ENCODE measurements around the gene TMEM170A. TPM values are rescaled to one million over a fixed set of nuclear protein-coding genes. Genes with fewer than 3 reads are reported as not detected.

The TMEM170A gene
- total RNA-seq, 1 experiment from 2014 or later = 23.7 TPM

DNA sequence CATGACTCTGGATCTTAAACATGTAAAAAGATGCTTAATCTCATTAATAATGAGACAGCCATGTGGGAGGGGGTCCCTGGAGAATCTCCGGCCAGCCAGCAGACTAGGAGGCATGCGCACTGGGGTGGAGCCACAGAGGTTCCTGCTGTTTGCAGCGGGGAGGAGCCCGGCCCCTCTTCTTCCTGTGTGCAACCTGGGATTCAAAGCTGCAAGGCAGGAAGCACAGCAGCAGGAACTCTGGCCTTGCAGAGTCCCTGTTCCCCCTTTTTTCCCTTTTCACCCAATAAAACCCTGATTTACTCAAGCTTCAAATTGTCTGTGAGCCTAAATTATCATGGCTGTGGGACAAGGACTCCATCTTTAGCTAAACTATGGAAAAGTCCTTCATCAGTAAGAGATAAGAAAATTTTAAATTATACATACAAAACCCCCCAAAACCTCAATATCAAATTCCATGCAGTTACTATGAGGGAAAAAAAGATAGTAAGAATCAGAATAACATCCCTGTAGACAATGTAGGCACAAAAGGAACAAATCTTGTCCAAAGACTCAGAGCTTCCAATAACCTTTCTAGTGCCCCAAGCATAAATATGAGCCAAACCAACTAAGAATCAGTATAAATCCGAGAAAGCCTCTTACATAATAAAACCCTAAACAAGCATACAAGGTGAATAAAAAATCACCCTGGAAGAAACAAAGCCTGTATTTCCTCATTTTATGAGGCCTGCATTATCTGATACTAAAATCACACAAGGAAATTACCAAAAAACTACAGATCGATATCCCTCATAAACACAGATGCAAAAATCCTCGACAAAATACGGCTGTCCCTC lies 43.3 kb downstream of the TMEM170A start:
- Histone ChIP-seq H3K27ac (no peak overlapping the region), H3K4me3 (no peak overlapping the region), H3K27me3 (replicated peaks) (no peaks in the 10 kb centered on the region), H3K36me3 (no peaks in the 10 kb centered on the region), H3K4me1 (replicated peaks) (peaks cover 20% of the 10 kb centered on the region), H3K9me3 (replicated peaks) (no peaks in the 10 kb centered on the region)
- DNase-seq (ENCODE audit: low read depth in 1 of 2, low spot score in 2 of 2) = no peak

DNA sequence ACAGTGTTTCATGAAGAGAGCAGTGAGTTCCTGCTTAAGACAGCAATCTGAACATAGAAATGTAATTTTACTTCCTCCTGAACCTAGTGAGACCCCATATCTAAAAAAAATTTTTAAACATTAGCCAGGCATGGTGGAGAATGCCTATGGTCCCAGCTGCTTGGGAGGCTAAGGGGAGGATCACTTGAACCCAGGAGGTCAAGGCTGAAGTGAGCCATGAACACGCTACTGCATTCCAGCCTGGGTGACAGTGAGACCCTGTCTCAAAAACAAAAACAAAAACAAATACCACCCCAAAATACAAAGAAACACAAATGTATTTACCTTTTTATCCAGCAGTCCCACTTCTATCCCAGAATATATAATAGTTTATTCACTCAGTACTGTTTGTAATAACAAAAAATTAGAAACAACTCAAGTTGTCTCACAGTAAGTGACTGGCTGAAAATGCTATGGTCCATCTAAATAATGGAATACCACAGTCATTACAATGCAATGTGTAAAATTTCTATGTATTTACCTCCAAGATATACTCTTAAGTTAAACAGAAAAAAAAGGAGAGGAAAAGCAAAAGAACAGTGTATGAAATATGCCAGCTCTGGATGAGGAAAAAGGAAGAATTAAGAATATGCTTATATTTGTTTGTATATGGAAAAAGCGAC lies 47.5 kb downstream of the TMEM170A start:
- DNase-seq (ENCODE audit: low read depth in 1 of 2, low spot score in 2 of 2) = no peak
- Histone ChIP-seq H3K4me1 (replicated peaks) (peaks cover 35% of the 10 kb centered on the region), H3K9me3 (replicated peaks) (no peaks in the 10 kb centered on the region), H3K36me3 (peaks cover 6% of the 10 kb centered on the region), H3K27me3 (replicated peaks) (no peaks in the 10 kb centered on the region), H3K4me3 (no peak overlapping the region), H3K27ac (no peak overlapping the region; the same call in 1 of the 2 replicates)

DNA sequence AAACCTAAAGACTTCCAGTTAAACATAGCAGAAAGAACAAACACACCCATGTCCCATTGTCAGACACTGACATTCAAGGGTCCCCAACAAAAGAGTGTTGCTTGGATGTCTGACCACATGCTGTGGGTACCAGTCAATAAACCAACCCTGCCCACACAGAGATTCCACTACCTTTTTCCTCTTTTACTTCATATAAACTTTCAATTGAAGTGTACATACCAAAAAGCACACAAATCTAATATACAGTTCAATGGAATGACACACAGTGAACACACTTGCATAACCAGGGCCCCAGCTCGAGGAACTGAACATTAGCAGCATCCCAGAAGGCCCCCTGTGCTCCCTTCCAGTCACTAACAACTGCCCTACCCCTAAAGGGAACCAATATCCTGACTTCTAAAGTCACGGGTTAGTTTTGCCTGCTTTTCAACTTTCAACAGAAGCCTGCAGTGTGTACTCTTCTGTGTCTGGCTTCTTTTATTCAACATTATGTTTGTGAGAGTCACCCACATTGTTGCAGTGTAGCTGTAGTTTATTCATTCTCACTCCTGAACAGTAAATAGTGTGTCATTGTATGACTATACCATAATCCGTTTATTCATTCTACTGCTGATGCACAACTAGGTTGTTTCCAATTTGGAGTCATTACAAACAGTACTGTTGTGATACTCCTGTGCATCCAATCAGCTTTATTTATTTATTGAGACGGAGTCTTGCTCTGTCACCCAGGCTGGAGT lies 49.2 kb downstream of the TMEM170A start:
- Histone ChIP-seq H3K36me3 (peaks cover 16% of the 10 kb centered on the region), H3K27ac (0 out of 2 replicates have a peak overlapping the region, but pooled peaks have one; percentile 13), H3K4me1 (replicated peaks) (peaks cover 35% of the 10 kb centered on the region), H3K27me3 (replicated peaks) (no peaks in the 10 kb centered on the region), H3K9me3 (replicated peaks) (no peaks in the 10 kb centered on the region), H3K4me3 (no peak overlapping the region)
- DNase-seq (ENCODE audit: low read depth in 1 of 2, low spot score in 2 of 2) = peak in 1 of 2 experiments; percentile 31

DNA sequence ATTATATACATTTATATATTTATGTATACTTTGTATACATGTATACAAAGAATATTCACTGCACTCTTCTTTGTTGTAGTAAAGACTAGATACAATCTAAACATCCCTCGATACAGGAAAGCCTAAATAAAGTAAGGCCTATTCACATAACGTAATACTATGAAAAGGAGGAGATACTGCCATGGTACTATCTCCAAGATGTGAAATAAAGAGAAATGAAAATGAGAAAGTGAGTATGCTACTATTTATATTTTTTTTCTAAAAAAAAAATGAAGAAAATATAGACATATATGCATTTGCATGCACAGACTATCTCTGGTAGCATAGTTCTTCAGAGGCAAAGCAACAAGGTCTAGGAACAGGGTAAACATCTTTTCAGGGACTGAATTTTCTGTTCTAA lies 50.5 kb downstream of the TMEM170A start:
- no peak overlapping the region for H3K27ac ChIP-seq
- no peaks in the 10 kb centered on the region for H3K27me3 ChIP-seq (replicated peaks)
- peaks cover 27% of the 10 kb centered on the region for H3K36me3 ChIP-seq
- H3K4me1 ChIP-seq (replicated peaks) = peaks cover 35% of the 10 kb centered on the region
- no peak for DNase-seq (ENCODE audit: low read depth in 1 of 2, low spot score in 2 of 2)
- no peak overlapping the region for H3K4me3 ChIP-seq
- H3K9me3 ChIP-seq (replicated peaks) = no peaks in the 10 kb centered on the region

DNA sequence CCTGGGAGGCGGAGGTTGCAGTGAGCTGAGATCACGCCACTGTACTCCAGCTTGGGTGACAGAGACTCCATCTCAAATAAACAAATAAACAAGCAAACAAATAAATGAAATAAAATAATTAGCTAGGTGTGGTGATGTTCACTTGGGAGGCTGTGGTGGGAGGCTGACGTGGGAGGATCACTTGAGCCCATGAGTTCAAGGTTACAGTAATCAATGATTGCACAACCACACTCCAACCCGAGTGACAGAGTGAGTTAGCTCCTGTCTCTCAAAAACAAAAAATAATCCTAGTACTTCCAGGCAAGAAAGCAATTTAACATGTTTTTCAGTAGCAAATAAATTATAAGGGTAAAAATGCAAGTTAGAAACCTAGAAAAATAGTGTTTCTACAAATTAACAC lies 57.5 kb downstream of the TMEM170A start:
- Histone ChIP-seq H3K9me3 (replicated peaks) (no peaks in the 10 kb centered on the region), H3K4me1 (replicated peaks) (peaks cover 8% of the 10 kb centered on the region), H3K27me3 (replicated peaks) (no peaks in the 10 kb centered on the region), H3K27ac (no peak overlapping the region), H3K36me3 (peaks cover 38% of the 10 kb centered on the region), H3K4me3 (no peak overlapping the region)
- no peak for DNase-seq (ENCODE audit: low read depth in 1 of 2, low spot score in 2 of 2)

DNA sequence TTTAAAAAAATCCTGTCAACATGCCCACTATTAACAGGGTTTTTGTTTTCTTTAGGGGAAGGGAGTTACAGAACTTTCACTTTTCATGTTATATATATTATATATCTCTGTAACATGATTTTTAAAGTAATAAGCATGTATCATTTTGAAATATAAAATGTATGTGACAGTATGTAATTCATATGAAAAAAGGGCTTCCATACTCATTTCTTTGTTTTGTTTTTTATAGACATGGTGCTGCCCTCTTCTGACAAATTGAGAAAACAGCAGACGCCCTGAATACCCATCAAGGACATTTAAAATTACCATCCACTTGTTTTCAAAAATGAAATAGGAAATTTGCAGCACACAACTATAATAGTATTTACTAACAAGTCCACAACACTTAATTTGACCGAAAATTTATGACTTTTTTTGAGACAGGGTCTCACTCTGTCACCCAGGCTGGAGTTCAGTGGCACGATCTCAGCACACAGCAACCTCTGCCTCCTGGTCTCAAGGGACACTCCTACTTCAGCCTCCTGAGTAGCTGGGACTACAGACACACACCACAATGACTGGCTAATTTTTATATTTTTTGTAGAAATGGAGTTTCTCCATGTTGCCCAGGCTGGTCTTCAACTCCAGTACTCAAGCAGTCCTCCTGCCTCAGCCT lies 61.5 kb downstream of the TMEM170A start:
- peak in 1 of 2 experiments; percentile 41 for DNase-seq (ENCODE audit: low read depth in 1 of 2, low spot score in 2 of 2)
- no peaks in the 10 kb centered on the region for H3K9me3 ChIP-seq (replicated peaks)
- H3K27ac ChIP-seq = peak overlapping the region; percentile 60
- no peaks in the 10 kb centered on the region for H3K27me3 ChIP-seq (replicated peaks)
- peaks cover 18% of the 10 kb centered on the region for H3K36me3 ChIP-seq
- H3K4me1 ChIP-seq (replicated peaks) = peaks cover 14% of the 10 kb centered on the region
- no peak overlapping the region for H3K4me3 ChIP-seq

DNA sequence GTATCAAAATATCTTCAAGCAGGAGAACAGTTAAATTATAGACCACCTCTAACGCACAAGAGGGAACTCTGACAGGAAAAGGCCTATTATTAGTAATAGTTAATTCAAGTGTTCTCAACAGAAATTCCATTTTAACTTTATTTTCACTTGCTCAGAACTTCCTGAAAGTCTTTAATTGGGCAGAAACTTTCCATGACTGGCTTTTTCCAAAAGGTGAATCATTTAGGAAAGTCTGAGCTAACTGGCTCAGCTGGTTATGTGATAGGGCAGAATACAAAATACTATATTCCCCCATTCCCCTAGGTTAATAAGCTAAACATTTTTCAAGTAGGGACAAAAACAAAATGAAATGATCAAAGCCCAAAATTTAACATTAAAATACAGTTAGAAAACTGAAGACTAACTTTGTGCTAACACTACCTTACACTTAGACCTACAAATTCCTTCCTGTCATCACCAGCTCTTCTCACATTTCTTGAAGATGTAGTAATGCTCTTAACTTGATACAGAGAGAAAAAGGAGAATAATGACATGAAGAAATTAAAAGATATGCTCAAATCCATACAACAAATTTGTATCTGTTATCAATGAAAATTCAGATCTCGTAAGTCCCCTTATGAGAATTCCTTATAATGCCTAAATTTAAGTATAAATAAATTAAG lies 62.2 kb downstream of the TMEM170A start:
- DNase-seq (ENCODE audit: low read depth in 1 of 2, low spot score in 2 of 2) = peak in 1 of 2 experiments; percentile 52
- Histone ChIP-seq H3K36me3 (peaks cover 21% of the 10 kb centered on the region), H3K27ac (peak overlapping the region; percentile 60)

DNA sequence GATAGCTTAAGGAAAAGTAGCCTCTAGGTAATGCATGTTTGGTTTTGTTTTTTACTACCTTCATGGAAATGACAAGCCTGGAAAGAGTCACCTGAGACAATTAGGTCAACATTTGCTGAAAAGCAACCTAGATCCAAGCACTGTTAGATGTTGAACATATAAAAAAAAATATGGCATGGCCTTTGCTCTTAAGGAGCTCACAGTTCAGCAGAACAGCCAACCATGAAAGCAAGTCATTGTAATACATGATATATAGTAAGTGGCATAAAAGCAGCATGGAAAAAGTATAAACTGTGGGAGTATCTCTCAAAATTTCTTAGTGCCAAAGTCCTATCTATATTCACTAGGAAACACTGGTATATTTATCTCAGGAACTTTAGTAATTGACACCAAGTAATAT lies 62.8 kb downstream of the TMEM170A start:
- DNase-seq (ENCODE audit: low read depth in 1 of 2, low spot score in 2 of 2) = no peak
- Histone ChIP-seq H3K9me3 (replicated peaks) (no peaks in the 10 kb centered on the region), H3K4me3 (no peak overlapping the region), H3K4me1 (replicated peaks) (peaks cover 14% of the 10 kb centered on the region), H3K36me3 (peaks cover 21% of the 10 kb centered on the region), H3K27me3 (replicated peaks) (no peaks in the 10 kb centered on the region), H3K27ac (peak overlapping the region; percentile 60)

More for the DNA sequence above, 62.2 kb downstream of the TMEM170A start:
- no peaks in the 10 kb centered on the region for H3K27me3 ChIP-seq (replicated peaks)
- H3K4me1 ChIP-seq (replicated peaks) = peaks cover 14% of the 10 kb centered on the region
- no peak overlapping the region for H3K4me3 ChIP-seq
- no peaks in the 10 kb centered on the region for H3K9me3 ChIP-seq (replicated peaks)

DNA sequence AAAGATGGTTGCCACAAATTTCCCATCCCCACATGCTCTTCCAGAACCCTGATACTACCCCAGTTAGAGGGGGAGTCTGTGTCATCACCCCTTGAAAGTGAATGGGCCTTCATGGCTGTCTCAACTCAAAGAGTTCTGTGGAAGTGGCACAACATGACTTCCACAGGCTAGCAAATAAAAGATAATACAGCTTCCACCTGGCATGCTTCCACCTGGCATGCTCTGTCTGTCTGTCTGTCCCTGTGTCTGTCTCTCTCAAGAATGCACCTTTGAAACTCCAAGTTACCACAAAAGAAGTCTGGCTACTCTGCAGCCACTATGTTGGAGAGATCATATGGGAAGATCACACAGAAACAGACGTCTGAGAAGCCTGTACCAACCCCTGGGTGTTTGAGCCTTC lies 66.2 kb downstream of the TMEM170A start:
- no peak for DNase-seq (ENCODE audit: low read depth in 1 of 2, low spot score in 2 of 2)
- H3K27me3 ChIP-seq (replicated peaks) = no peaks in the 10 kb centered on the region
- no peak overlapping the region for H3K4me3 ChIP-seq
- H3K9me3 ChIP-seq (replicated peaks) = no peaks in the 10 kb centered on the region
- peaks cover 14% of the 10 kb centered on the region for H3K4me1 ChIP-seq (replicated peaks)
- H3K27ac ChIP-seq = no peak overlapping the region
- peaks cover 15% of the 10 kb centered on the region; the same call in 1 of the 2 replicates for H3K36me3 ChIP-seq

DNA sequence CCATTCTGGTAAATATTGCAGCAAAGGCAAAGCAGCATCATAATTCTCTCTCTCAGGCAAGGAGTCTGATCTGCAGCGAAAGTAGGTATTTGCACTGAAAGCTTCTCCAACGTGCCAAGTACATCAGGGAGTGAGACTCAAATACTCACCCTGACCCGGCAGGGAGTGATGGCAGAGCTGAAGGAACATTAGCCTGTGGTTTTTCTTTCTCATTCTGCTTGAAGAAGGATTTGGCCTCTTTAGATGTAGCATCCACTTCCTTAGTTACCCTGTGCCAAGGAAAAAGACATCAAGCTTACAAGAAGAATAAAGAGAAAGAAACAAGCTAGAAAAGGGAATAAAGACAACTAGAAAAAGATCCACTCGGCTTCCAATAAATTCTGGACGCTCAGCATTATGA lies 69.5 kb downstream of the TMEM170A start:
- Histone ChIP-seq H3K4me1 (replicated peaks) (peaks cover under 1% of the 10 kb centered on the region; the same call in 1 of the 2 replicates), H3K36me3 (peaks cover 23% of the 10 kb centered on the region), H3K27me3 (replicated peaks) (no peaks in the 10 kb centered on the region), H3K9me3 (replicated peaks) (no peaks in the 10 kb centered on the region), H3K4me3 (no peak overlapping the region), H3K27ac (no peak overlapping the region)
- DNase-seq (ENCODE audit: low read depth in 1 of 2, low spot score in 2 of 2) = no peak

Measured in SJSA1 (cell line).